RWPE2 (cell line): Measurements from ENCODE around the gene PCK1.
A peak's percentile ranks its signal among the peaks of the same experiment; 100 is the strongest.

Experiments
- ATAC-seq: fragments of 200-7000 bp; cut with Tn5 transposase; 3 replicates; pipeline ENCODE4 v1.9.1; 2021; ENCODE audit warnings: low read depth
- DNase-seq: peaks from one replicate; pipeline ENCODE4 v3.0.0-alpha.2; 2020; ENCODE audit warnings: low spot score
- H3K27ac ChIP-seq: fragments of 450-650 bp; 2 replicates; pipeline ENCODE4 v1.5.1; 2017; ENCODE audit warnings: mild to moderate bottlenecking; ENCODE audit not compliant: poor library complexity, severe bottlenecking
- H3K27me3 ChIP-seq: fragments of 250-450 bp; sonication (Bioruptor Pico); 2 replicates; pipeline ENCODE4 v1.5.1; 2021; ENCODE audit warnings: mild to moderate bottlenecking, moderate library complexity; ENCODE audit not compliant: insufficient read depth, poor library complexity, severe bottlenecking
- H3K36me3 ChIP-seq: fragments of 250-450 bp; sonication (Bioruptor Pico); 2 replicates; pipeline ENCODE4 v1.5.1; 2020; ENCODE audit warnings: low read depth, mild to moderate bottlenecking, moderate library complexity
- H3K4me1 ChIP-seq: fragments of 250-450 bp; sonication (Bioruptor Pico); 2 replicates; pipeline ENCODE4 v1.5.1; 2021; ENCODE audit warnings: mild to moderate bottlenecking, moderate library complexity; ENCODE audit not compliant: insufficient read depth, poor library complexity, severe bottlenecking
- H3K4me3 ChIP-seq: fragments of 250-450 bp; sonication (Bioruptor Pico); 2 replicates; pipeline ENCODE4 v1.5.1; 2021; ENCODE audit warnings: mild to moderate bottlenecking, moderate library complexity; ENCODE audit not compliant: severe bottlenecking
- H3K9me3 ChIP-seq: fragments of 250-450 bp; sonication (Bioruptor Pico); 2 replicates; pipeline ENCODE4 v1.5.1; 2021; ENCODE audit warnings: mild to moderate bottlenecking, moderate library complexity; ENCODE audit not compliant: severe bottlenecking
- TF ChIP-seq, protein P1 (sequence below): fragments of 450-650 bp; IDR thresholded peaks from one replicate; pipeline ENCODE4 v1.5.1; 2017; ENCODE audit warnings: mild to moderate bottlenecking, moderate library complexity; ENCODE audit not compliant: poor library complexity, severe bottlenecking

PCK1 gene

DNA sequence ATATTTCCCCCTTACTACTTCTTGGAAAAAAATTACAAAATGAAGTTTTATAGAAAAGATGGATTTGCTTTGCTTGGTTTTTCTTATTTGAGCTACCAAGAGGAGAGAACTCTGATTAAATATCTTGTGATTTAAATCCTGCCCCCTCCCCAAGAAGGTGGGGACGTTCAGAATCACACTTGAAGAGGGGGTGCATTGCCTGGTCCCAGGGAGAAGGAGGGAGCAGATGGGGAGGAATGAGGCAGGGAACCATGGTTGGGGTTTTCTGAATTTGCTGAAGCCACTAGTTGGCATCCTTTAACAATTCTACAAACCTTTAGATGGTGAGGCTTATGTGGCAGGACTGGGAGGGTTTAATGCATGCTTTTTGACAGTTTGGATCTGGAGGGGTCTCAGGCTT is 5.5 kb downstream of the PCK1 start:
- Histone ChIP-seq H3K36me3 (no peaks in the 10 kb centered on the region), H3K4me1 (no peaks in the 10 kb centered on the region), H3K4me3 (no peak overlapping the region), H3K27me3 (peaks cover 91% of the 10 kb centered on the region), H3K27ac (no peak overlapping the region), H3K9me3 (no peaks in the 10 kb centered on the region)
- ATAC-seq (no peak), DNase-seq (no peak)
- TF ChIP-seq, protein P1, sequence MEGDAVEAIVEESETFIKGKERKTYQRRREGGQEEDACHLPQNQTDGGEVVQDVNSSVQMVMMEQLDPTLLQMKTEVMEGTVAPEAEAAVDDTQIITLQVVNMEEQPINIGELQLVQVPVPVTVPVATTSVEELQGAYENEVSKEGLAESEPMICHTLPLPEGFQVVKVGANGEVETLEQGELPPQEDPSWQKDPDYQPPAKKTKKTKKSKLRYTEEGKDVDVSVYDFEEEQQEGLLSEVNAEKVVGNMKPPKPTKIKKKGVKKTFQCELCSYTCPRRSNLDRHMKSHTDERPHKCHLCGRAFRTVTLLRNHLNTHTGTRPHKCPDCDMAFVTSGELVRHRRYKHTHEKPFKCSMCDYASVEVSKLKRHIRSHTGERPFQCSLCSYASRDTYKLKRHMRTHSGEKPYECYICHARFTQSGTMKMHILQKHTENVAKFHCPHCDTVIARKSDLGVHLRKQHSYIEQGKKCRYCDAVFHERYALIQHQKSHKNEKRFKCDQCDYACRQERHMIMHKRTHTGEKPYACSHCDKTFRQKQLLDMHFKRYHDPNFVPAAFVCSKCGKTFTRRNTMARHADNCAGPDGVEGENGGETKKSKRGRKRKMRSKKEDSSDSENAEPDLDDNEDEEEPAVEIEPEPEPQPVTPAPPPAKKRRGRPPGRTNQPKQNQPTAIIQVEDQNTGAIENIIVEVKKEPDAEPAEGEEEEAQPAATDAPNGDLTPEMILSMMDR, result no peak

DNA sequence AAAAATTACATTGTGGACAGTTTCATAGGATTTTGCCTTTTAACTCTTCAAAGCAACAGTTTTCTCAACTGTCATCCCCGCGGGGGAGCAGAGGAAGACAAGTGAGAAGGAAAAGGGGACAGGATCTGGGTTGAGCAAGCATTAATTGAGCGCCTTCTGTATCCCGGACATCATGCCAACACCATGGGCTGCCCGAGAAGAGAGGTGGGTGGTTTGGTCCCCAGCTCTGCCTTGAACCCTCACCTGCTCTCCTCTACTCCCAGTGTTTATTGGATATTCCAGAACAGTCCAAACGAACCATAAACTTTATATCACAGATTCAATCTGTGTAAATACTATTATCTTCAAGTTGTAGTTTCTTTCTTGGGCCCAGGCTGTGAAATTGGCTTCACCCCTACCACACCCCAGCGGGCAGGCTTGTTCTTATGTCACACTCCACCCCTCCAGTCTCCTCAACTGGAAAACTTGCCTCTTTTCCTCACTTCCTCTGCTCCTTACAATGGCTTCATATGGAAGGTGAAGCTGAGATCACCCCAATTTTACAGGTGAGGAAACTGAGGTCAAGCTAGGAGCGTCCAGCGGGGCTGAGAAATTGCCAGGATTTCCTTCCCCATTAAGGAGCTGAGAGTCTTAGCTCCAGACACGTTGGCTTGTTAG is 6.0 kb downstream of the PCK1 start:
- no peak for ATAC-seq
- no peak overlapping the region for H3K4me3 ChIP-seq
- no peaks in the 10 kb centered on the region for H3K9me3 ChIP-seq
- TF ChIP-seq, protein P1, result no peak
- H3K27ac ChIP-seq, result no peak overlapping the region
- H3K4me1 ChIP-seq, result no peaks in the 10 kb centered on the region
- no peak for DNase-seq
- H3K27me3 ChIP-seq, result peaks cover 85% of the 10 kb centered on the region
- H3K36me3 ChIP-seq, result no peaks in the 10 kb centered on the region

DNA sequence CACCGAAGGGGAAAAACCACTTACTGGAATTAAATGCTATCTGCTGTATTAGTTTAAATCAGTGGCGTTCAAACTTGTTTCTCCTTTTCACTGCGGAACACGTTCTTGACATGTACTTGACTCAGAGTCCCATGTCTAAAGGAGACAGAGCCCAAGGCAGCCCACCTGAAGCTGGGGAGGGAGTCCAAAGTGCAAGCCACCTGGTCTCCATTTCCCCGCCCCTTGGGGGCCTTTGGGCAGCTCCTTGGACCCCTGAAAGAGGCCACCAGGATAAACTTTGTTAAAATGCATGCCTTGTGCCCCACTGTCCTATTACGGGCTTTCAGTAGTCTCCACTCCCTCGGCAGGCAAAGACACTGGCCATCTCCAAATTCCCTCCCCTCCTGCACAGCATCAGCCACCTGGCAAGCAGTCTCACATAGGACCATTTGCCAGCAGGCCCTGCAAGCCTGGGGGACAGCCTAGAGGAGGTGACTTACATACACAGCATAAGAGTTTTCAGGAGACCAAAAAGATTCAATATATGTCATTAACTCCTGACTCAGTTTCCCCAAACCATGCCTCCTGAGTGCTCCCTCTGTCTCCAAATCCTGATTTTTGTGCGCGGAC is 6.7 kb downstream of the PCK1 start:
- Histone ChIP-seq H3K4me3 (no peak overlapping the region), H3K27me3 (peaks cover 82% of the 10 kb centered on the region), H3K36me3 (no peaks in the 10 kb centered on the region), H3K9me3 (no peaks in the 10 kb centered on the region), H3K27ac (no peak overlapping the region), H3K4me1 (no peaks in the 10 kb centered on the region)
- TF ChIP-seq, protein P1, result no peak
- ATAC-seq, result no peak
- DNase-seq, result peak; percentile 64

DNA sequence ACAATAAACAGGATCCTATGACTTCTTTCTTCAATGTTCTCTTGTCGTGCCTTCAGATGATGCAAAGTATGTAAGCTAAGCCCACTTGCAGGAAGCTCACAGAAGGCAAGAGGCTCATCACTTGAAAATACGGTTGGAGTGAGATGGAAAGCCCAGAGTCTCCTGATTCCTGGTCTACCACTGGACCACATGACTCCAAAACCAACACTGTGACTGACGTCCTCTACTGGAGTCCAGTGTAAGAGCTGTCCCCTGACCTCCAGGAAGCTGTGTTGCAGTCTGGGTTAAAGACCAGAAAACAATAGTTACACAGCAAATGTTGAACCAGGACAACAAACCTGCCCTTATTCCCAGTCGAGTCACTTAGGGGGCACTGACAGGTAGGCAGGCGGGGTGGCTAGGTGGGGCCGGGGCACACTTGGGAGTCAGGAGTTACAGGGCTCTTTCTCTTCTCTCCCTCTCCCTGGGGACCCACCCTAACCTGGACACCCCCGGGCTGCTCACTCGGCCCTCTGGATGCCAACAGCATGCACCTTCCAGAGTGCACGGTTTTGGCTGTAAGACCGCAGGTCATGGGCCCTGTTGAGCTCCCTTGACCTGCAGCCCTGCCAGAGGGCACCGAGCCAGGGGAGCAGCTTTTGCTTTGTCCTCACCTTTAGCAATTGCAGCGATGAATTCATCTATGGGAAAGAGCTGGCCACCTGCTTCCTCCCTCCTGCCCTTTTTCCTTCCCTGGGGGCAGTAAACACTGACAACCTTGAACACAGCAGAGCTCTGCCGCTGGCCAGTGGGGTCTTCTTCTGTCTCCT is 7.4 kb downstream of the PCK1 start:
- Histone ChIP-seq H3K27me3 (peaks cover 87% of the 10 kb centered on the region), H3K27ac (no peak overlapping the region), H3K4me1 (no peaks in the 10 kb centered on the region), H3K9me3 (no peaks in the 10 kb centered on the region), H3K36me3 (no peaks in the 10 kb centered on the region), H3K4me3 (no peak overlapping the region)
- TF ChIP-seq, protein P1, result no peak
- ATAC-seq (no peak; the same call in 2 of the 3 replicates), DNase-seq (peak; percentile 78)

DNA sequence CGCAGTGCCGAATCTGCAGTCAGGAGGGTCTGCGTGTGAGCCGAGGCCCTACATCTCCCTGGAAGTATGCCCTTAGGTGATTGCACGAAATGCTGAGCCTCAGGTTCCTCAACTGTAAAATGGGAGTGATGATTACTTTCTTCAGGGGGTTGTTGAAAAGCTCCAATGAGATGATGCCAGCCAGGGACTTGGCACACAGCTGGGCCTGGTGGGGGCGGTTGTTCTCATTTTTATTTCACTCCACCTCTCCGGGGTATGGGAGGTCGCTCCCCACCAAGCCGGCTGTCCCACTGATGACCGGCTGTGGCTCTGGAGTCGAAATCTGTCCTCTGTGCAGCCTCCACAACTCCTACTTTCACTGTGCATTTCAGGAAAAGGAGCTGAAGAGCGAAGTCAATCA is 8.1 kb downstream of the PCK1 start:
- no peak overlapping the region for H3K27ac ChIP-seq
- TF ChIP-seq, protein P1, result no peak
- no peaks in the 10 kb centered on the region for H3K9me3 ChIP-seq
- ATAC-seq, result no peak
- no peak overlapping the region for H3K4me3 ChIP-seq
- H3K27me3 ChIP-seq, result peaks cover 87% of the 10 kb centered on the region
- no peak for DNase-seq
- H3K4me1 ChIP-seq, result no peaks in the 10 kb centered on the region
- H3K36me3 ChIP-seq, result no peaks in the 10 kb centered on the region
